Measurements from ENCODE around the gene CDK18.

CDK18 gene

GRCh38 chr1:205515781-205516253 lies 11.3 kb downstream of the CDK18 start:
- Histone ChIP-seq H3K36me3 (no peaks in the 10 kb centered on the region), H3K4me3 (ENCODE audit: low read depth in 1 of 2, low read length in 1 of 2) (no peak overlapping the region), H3K4me1 (ENCODE audit: control insufficient read depth in 1 of 2, insufficient read depth in 1 of 2, low read depth in 1 of 2, low read length in 1 of 2) (no peaks in the 10 kb centered on the region), H3K27me3 (no peaks in the 10 kb centered on the region), H3K9me3 (no peaks in the 10 kb centered on the region), H3K27ac (no peak overlapping the region)
- no peak for TF ChIP-seq CTCF (IDR thresholded peaks at IDR 0.05)

GRCh38 chr1:205516362-205516761 lies 11.9 kb downstream of the CDK18 start:
- no peaks in the 10 kb centered on the region for H3K9me3 ChIP-seq
- H3K4me1 ChIP-seq (ENCODE audit: control insufficient read depth in 1 of 2, insufficient read depth in 1 of 2, low read depth in 1 of 2, low read length in 1 of 2), result no peaks in the 10 kb centered on the region
- no peak for TF ChIP-seq CTCF (IDR thresholded peaks at IDR 0.05)
- no peak overlapping the region for H3K27ac ChIP-seq
- no peaks in the 10 kb centered on the region for H3K36me3 ChIP-seq
- no peaks in the 10 kb centered on the region for H3K27me3 ChIP-seq
- H3K4me3 ChIP-seq (ENCODE audit: low read depth in 1 of 2, low read length in 1 of 2), result no peak overlapping the region

- Histone ChIP-seq H3K9me3 (no peaks in the 10 kb centered on the region), H3K4me3 (ENCODE audit: low read depth in 1 of 2, low read length in 1 of 2) (no peak overlapping the region), H3K27ac (no peak overlapping the region), H3K27me3 (no peaks in the 10 kb centered on the region), H3K36me3 (no peaks in the 10 kb centered on the region), H3K4me1 (ENCODE audit: control insufficient read depth in 1 of 2, insufficient read depth in 1 of 2, low read depth in 1 of 2, low read length in 1 of 2) (no peaks in the 10 kb centered on the region)
- no peak for TF ChIP-seq CTCF (IDR thresholded peaks at IDR 0.05)
Observed at GRCh38 chr1:205517288-205517687, 12.8 kb downstream of the CDK18 start.

- H3K27ac ChIP-seq, result no peak overlapping the region
- no peaks in the 10 kb centered on the region for H3K36me3 ChIP-seq
- no peaks in the 10 kb centered on the region for H3K27me3 ChIP-seq
- no peak overlapping the region for H3K4me3 ChIP-seq (ENCODE audit: low read depth in 1 of 2, low read length in 1 of 2)
- H3K9me3 ChIP-seq, result no peaks in the 10 kb centered on the region
- TF ChIP-seq CTCF (IDR thresholded peaks at IDR 0.05), result no peak
- no peaks in the 10 kb centered on the region for H3K4me1 ChIP-seq (ENCODE audit: control insufficient read depth in 1 of 2, insufficient read depth in 1 of 2, low read depth in 1 of 2, low read length in 1 of 2)
Observed at GRCh38 chr1:205517763-205518162, 13.3 kb downstream of the CDK18 start.

GRCh38 chr1:205518661-205519540 lies 14.4 kb downstream of the CDK18 start:
- no peak overlapping the region for H3K27ac ChIP-seq
- no peak overlapping the region for H3K4me3 ChIP-seq (ENCODE audit: low read depth in 1 of 2, low read length in 1 of 2)
- H3K4me1 ChIP-seq (ENCODE audit: control insufficient read depth in 1 of 2, insufficient read depth in 1 of 2, low read depth in 1 of 2, low read length in 1 of 2), result no peaks in the 10 kb centered on the region
- H3K9me3 ChIP-seq, result no peaks in the 10 kb centered on the region
- no peaks in the 10 kb centered on the region for H3K36me3 ChIP-seq
- no peak for TF ChIP-seq CTCF (IDR thresholded peaks at IDR 0.05)
- H3K27me3 ChIP-seq, result no peaks in the 10 kb centered on the region

Measured in neutrophil (primary cell).